T-helper 2 cell (primary cell): ENCODE results near the gene RNF222.

Experiments used
- DNase-seq, 5 experiments: peaks; one replicate each; pipeline versions ENCODE4 v3.0.0 to v3.0.0-alpha.2; 2012 to 2022
- total RNA-seq, 2 donors: gene quantifications; one replicate each; lab custom pipeline; 2026; lab: John Stamatoyannopoulos, UW

The RNF222 gene, protein sequence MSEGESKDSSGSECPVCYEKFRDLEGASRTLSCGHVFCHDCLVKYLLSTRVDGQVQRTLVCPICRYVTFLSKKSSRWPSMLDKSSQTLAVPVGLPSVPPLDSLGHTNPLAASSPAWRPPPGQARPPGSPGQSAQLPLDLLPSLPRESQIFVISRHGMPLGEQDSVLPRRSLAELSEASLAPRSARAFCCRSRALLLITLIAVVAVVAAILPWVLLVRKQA
- total RNA-seq = 1.2 to 4.4 reads per million in 2 donors

DNA sequence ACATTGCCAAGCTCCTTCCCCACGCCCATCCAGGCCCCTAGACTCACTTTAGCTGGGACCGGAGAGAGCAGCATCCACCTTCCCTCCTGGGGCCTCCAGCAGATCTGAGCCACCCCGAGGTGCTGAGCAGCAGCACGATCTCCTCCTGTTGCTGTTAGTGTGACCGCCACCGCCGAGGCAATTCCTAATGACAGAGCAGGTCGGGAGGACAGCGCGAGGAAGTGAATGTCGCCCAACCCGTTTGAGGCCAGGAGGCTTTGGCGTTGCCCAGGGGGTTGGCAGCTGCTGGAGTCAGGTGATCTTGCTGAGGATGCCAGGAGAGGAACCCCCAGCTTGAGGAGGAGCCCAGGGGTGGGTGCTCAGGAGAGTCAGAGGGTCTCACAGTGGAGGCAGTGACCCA, at the start of gene RNF222:
TSS of gene RNF222 (minus strand) at position 192 of the 400 bp plus-strand sequence. CDS start 4,366 bp downstream, outside the sequence.
- DNase-seq = no peak

DNA sequence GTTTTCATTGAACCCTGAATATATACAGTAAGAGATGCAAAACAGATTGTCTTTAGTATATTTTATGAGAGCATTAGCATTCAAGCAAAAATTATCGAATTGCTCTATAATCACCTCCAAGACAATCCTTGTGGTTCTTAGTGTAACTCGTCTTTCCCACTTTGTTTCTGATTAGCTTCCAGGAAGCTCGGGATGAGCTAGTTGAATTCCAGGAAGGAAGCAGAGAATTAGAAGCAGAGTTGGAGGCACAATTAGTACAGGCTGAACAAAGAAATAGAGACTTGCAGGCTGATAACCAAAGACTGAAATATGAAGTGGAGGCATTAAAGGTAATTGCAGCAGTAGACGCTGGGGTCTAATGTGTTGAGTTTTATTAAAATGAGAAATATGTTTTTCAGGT, 47.9 kb upstream of the RNF222 start:
- no peak for DNase-seq

DNA sequence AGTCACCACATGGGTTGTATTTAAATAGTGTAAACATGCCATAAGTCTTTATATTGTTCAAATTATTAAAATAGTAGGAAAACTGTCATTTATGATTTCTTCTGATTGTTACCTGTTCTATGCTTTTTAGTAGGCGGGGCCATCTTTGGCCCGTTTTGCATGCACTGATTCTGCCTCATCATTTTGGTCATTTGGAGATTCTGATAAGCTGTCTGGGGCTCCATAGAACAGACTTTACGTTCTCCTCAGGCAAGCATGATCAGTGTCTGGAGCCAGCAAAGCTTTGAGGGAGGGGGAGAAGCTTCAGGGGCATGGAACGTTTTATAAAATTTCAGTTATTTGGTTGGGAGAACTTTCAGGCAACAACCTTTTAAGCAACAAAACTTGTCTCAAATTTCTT, 46.9 kb upstream of the RNF222 start:
- no peak for DNase-seq

DNA sequence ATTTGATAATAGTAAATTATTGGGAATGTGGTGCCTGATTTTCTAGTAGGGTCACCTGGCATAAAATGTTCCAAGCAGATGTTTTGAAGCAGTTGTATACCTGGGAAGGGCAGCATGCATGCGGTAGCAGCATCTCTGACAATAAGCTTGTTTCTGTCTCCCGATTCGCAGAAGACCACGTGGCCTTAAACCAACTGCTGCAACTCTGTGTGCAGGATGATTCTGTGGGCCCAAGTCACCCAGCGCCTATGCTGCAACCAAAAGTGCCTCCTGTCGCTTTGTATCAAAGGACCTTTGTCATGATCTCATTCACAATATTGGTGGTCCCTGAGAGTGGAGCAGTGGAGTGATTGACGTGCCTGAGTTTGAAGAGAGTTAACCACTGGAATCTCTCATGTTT, 46.1 kb upstream of the RNF222 start:
- DNase-seq = no peak

DNA sequence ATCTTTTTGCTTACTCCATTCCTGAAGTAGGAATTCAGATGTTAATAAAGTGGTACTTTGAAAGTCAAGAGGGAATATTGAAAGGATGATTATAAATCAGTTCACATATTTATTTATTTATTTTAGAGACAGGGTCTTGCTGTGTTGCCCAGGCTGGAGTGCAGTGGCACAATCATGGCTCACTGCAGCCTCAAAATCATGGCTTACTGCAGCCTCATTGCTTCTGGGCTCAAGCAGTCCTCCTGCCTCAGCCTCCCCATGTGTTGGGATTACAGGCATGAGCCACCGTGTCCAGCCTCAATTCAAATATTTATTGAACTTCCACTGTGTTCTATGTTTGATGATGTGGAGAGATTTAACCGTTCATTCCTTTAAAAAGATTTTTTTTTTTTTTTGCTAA, 44.7 kb upstream of the RNF222 start:
- no peak for DNase-seq

DNA sequence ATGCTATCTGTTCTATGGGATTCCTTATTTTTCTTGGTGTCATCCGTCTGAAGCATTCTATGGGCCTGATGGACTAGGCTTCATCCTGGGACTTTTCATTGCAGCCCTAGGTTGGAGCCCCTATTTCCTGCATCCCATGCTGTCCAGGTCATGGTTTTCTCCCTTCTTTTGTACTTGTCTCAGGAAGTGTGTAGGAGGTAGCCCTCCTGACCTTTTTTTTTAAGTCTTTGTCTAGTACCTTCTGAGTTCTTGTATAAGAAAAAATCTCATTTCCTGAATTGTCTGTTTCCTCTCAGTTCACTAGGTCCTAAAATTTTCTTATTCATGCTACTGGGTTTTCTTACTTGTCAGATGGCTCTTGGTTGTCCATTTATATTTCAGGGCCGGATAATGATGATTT, 44.1 kb upstream of the RNF222 start:
- DNase-seq = no peak

DNA sequence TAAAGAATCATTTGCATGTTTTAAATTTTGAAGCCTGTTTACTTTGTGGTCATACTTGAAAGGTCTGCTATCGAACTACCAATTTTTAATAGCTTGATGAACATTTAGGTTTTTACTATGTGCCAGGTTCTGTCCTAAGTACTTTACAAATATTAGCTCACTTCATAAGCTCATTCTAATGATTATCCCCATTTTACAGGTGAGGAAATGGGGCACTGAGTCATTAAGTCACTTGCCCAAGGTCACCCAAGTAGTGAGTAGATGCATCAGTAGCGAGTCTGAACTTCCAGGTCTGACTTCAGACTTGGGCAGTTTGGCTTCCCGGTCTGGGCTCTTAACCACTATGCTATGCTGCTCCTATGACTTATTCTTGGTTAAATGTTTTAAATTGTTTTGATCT, 42.1 kb upstream of the RNF222 start:
- no peak for DNase-seq

DNA sequence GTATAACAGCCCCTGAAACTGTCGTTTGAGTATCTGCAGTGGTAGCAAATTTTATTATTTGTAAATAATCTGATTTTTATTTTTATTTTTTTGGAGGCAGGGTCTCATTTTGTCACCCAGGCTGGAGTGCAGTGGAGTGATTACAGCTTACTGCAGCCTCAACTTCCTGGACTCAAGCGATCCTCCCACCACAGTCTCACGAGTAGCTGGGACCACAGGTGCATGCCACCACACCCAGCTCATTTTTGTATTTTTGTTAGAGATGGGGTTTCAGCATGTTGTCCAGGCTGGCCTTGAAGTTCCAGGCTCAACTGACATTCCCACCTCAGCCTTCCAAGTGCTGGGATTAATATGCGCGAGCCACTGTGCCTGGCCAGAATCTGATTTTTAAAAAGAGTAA, 40.8 kb upstream of the RNF222 start:
- peak in 2 of 5 experiments; percentile 54 to 61 for DNase-seq

DNA sequence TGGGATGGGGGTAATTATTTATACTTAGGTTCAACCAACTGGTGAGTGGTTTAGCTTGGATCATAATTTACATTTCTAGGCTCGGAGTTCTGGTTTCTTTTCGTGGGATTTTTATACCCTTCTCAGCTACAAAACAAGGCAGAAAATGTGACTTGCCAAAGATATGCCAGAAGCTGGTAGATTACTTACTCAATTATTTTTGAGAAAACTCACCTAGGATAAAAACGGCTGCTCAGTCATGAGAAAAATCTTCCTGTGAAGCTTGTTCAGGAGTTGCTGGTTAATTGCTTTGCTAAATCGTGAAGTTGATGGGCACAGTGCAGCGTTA, 39.2 kb upstream of the RNF222 start:
- no peak for DNase-seq

DNA sequence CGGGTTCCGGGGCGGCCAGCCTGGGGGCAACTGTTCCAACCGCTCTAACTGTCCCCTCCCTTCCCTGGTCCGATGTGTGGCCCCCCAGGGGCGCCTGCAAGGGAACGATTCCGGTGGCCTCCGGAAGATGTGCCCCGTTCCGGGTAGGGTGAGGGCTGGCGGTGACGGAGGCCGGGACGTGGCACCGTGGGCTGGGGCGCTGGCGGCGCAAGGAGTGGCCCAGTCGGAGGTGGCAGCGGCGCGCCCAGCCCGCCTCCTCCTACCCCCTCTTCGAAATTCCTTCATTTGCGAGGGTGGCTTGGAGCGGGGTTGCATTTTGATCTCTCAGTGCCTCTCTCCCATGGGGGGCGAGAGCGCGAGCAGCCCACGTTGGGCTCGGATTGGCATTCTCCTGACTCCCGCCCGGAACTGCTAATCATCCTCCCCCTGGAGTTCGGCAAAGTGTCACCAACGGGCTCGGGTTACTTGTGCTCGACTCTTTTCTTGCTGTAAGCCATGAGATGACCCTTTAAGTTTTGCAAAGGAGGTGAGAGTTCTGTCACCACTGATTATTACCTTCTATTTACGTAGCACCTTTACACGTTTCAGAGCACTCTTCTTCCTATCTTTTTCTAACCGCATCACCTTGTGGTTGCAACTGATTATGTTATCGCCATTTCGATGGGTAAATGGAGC, 38.7 kb upstream of the RNF222 start:
- DNase-seq = peak; percentile 41 to 81 (median 50)

DNA sequence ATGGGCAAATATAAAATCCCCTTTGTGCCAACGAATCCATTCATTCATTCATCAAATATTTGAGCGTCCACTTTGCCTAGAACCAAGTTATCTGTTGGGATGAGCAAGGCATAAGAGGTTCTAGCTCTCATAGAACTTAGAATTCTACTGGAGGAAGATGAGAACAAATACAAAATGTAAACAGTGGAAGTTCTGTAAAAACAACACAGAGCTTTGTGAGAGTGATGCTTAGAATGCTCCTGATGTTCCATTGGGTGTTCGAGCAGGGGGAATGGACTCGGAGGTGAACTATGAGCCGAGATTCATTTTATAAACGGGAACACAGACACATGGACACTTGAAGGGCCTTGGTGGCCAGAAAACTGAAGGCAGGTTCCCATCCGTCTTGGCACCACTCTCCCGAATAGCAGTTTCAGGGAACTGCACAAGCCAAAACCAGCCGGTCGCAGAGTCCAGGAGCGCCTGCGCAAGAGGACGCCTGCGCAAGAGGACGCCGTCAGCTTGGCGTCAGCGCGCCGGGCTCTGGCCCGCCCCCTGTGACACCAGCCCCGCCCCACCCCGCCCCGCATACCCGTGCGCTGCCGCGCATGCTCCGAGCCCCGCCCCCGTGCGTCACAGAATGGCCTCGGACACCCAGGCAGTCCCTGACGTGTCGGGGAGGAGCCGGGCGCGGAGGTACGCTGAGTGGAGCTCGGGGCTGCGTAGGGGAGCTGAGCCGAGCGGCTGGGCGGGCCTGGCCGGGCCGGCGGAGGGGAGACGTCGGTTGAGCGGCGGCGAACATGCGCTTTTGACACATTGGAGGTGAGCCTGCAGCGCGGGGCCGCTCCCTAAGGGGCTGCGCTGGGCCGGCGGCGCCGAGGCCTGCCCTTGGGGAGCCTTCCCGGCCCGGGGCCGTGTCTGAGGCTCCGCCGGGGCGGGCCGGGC, 37.9 kb upstream of the RNF222 start, which contains the start of gene NDEL1:
TSS of gene NDEL1 (plus strand) at position 640 of the 924 bp plus-strand sequence. CDS start 8,388 bp downstream, outside the sequence.
- peak; percentile 97 to 99 (median 98) for DNase-seq

DNA sequence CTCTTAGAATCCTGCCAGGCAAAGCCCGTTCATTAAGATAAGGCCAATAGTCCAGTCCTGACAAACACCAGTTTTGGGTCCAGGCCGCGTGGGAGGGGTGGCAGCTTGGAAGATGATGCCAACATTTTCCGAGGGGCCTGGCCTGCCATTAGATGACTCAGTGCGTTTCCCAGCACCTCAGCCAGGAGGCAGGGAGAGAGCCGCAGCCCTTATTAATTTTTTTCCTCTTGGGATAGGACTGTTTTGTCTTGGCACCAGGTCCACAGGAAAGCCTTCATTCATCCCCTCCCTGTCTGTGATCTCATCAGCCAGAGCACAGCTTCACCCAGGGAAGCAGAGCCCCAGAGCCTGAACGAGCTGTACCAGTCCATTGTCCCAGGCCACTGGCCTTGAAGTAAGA, 33.3 kb upstream of the RNF222 start:
- DNase-seq = no peak

DNA sequence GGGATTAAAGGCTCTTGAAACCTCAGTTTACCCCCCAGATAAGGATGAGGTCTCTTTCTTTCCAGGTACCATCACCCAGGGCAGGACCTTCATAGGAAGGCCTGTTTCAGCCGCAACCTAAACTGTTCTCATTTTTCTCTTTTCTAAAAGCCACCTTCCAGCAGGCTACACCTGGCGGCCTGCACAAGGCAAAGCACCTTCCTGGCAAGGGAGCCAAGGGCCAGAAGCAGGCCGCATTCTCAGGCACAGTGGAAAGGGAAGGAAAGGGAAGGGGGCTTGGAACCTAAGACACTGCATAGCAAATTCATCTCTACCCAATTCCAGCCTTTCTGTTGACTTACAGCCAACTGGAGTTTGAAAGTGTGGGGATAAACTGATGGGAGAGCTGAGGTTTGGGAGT, 29.2 kb upstream of the RNF222 start:
- DNase-seq = no peak

DNA sequence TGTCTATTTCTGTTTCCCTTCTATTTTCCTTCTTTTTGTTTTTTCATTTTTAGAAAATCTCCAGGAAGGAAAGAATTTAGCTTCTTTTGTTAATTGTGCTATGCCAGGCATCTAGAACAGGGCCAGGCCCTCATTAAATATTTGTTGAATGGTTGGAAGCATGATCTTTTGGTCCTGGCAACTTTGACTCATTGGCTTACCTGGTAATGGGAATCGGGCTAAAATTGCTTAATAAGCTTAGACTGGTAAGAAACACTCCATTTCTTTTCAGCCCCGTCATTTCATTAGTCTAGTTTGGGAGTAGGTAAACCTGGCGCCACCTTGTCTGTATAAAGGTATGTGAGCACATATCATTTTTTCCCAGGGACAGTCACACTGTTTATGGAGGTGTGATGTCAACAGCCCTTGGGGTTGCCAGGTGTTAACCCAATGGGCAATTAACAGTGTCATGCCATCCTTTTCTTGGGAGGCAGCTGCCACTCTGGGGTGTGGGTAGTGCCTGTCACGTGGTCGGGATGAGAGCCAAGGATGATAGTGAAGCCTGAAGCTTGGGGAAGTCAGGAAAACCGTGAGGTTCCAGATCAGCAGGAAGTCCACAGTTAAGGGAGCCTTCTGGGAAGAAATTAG, 28.6 kb upstream of the RNF222 start:
- DNase-seq = no peak

DNA sequence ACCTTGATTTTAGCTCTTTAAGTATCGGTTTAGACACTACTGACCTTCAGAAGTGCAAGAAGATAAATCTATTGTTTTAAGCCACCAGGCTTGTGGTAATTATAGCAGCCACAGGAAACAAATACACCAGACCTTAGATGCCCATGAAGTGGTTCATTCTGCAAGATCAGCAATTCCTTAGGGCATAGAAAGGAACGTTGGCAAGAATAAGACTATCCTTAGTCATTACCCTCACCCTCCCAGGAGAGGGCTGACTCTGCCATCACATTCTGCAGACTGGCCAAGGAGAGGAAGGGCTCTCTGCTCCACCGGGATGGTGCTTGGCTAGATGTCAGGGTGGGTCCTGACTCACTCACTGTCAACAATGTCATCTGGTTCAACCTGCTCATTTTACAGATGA, 23.9 kb upstream of the RNF222 start:
- no peak for DNase-seq

DNA sequence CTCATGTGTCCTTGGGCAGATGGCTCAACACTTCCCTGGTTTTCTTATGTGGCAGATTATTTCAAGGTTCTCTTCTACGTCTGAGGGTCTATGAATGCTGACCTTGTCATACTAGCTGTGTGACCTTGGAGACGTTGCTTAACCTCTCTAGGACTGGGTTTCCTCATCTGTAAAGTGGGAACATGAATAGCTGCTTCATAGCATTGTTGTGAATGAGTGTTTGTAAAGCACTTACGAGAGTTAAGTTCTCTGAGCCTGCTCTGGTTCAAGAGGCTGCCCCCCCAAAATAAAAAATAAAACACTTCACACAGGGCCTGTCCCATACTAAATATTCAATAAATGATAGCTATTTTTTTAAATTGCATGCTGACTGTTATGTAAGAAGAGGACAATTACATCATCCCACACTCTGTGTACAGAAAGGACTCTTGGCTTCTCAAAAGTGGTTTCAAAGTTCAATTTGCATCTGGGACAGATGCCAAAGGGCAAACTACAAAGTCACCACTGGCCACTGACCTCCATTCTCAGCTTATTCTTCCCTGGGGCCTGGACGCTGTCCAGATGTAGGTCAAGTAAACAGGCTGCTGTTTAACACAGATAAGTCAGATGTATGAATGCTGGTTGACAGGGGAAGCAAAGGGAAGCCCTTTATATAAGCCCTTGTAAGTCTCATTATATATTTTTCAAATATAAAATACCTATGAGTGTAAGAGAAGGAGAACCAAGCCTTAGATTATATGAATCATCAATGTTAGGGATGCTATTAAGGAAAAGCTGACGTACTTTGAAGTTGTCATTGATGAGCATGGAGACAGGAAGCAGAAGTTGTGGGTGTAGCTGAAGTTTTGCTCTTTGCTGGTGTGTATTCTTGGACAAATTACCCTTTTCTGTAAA, 22.7 kb upstream of the RNF222 start:
- DNase-seq = no peak

DNA sequence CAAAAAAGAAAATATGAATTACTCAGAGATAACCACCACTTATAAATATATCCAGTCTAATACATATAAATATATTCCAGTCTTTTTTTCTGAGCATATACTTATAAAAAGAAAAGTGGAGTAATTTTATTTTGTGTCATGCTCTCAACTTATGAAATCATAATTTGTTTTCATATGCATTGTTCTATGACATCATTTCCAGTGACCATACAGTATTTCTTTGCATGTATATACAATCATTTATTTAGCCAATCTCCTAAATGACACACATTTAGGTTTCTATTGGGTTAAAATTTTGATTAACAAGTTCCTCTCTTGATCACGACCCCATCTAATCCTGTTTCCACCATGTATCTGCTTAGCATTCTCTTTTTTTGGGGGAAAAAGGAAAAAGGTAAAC, 21.7 kb upstream of the RNF222 start:
- DNase-seq = no peak

DNA sequence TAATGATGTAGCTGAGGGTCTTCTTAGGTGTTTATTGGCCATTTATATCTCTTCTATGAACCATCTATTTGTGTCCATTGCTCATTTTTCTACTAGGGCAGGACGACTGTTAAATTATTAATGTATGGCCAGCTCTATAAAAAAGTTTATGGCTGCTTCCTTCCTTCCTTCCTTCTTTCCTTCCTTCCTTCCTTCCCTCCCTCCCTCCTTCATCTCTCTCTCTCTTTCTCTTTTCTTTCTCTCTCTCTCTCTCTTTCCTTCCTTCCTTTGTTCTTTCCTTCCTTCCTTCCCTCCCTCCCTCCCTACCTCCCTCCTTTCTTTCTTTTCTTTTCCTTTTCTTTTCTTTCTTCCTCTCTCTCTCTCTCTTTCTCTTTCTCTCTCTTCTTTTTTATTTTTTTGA, 20.8 kb upstream of the RNF222 start:
- no peak for DNase-seq

DNA sequence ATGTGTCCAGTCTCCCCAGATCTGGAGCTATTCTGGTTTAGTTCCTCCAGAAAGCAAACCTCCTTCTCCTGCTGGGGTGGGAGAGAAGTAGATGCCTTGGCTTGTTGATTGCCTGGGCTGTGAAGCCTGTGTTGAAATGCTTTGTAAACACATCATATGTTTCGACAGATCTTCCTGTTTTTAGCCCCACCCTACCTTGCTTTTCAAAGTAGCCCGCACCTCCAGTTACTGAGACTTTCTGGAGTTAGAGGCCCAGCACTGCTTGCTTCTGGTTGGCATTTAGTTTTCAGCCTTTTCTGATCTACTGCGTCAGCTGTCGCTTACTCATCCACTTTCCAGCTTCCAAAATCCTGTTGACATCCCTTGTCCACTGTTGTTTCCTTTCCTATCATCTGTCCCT, 20.2 kb upstream of the RNF222 start:
- DNase-seq = no peak

DNA sequence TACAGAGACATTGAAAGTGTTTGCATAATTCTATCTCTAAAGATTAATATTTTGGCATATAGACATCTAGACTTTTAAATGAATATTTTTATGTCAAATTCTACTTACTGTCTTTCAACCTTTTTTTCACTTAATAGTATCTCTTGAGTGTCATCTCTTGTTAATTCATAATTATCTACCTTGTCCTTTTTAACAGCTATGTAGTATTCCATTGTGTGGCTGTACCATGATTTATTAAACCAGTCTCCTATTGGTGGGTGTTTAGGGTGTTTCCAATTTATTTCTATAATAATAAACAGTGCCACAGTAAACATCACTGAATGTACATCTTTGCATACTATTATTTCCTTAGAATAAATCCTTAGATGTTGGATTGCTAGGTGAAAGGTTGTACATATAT, 16.3 kb upstream of the RNF222 start:
- no peak for DNase-seq

DNA sequence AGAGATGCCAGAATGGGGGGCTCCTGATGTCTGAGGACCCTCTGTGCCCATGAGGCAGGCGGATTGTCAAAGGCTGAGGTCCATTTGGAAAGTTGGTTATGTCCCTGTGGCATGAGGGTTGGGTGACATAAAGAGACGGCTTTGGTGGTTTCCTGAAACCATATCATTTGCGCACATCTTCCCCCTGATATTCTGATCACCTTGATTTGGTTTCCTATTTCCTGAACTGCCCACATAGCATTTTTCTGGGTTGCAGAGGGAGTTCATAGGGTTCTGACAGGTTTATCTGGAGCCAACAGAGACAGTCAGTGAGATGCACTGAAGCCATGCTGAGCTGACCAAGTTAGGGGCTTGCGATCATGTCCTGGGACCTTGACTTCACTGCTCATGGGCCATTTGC, 15.7 kb upstream of the RNF222 start:
- peak in 1 of 5 experiments; percentile 21 for DNase-seq

DNA sequence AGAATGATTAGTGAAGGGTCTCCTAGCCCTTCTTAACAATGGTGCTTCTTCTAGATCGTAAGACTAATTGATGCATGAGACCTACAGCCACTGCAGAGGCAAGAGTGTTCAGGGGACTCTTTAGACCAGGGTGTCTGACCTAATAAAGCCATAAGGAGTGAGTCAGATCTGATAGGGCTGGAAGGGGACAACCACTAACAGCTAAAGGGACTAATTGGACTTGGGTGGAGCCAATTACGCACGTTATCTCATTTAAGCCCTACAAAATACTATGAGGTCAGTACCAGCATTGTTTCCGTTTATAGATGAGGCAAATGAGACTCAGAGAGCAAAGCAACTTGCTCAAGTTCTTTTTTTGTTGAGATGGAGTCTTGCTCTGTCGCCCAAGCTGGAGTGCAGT, 14.5 kb upstream of the RNF222 start:
- DNase-seq = no peak
